ENCODE results near the gene SPATS1.

- TF ChIP-seq POLR2A (IDR thresholded peaks at IDR 0.05) (no peak), CTCF (IDR thresholded peaks at IDR 0.05) (no peak)
Observed at GRCh38 chr6:44367681-44368080, 25.2 kb downstream of the SPATS1 start.

Measured in heart left ventricle (tissue), 13 donors.